NCI-H146 treated with DMSO at 0.1 percent for 48 hours (cell line): Measurements from ENCODE around the gene LRFN3.
"Not testable (repeated sequence)": the region's sequence is repeated elsewhere in the genome, so short reads cannot be mapped to it uniquely, and the experiment has no call there.

Source experiments
- DNase-seq: peaks from one replicate; lab custom pipeline; 2025; ENCODE audit not compliant: unreplicated experiment; lab: John Stamatoyannopoulos, UW

The LRFN3 gene

DNA sequence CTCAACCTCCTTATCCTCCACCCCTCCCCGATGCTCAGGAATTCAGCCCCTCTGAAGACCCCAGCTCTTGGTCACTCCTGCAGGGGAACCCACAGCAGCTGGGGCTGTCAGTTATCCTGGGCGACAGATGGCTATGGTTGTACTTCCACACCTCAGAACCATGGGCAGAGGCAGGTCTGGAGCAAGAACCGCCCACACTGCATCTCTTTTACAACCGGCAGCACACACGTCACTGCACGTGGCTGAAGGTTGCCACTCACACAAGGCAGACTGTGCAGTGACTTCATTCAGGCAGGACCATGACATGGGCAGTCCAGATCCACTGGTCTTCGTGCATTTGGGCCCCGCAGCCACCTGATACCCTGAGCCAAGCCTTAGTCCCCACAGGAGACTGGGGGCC is 37.3 kb downstream of the LRFN3 start:
- DNase-seq, result no peak

DNA sequence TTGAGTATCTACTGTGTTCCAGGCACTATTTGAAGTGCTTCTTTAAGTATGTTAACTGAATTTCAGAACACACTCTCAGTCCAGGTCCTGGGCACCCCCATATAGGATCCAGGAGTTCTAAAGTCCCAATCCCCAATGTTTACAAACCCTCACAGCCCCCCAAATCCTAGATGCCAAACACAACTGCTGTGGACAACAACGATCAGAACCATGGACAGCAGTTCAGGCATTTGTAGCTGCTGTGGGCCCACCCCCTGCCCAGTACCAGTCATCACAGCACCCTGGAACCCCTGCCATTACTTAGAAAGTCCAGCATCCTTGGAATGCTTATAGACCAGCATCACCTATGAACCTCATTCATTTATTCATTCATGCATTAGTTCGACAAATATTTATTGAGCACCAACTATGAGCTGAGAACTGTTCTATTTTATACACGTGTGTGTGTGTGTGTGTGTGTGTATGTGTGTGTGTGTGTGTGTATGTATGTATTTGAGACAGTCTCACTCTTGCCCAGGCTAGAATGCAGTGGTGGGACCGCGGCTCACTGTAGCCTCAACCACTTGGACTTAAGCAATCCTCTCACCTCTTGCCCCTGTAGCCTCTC is 39.5 kb downstream of the LRFN3 start:
- DNase-seq, result no peak

DNA sequence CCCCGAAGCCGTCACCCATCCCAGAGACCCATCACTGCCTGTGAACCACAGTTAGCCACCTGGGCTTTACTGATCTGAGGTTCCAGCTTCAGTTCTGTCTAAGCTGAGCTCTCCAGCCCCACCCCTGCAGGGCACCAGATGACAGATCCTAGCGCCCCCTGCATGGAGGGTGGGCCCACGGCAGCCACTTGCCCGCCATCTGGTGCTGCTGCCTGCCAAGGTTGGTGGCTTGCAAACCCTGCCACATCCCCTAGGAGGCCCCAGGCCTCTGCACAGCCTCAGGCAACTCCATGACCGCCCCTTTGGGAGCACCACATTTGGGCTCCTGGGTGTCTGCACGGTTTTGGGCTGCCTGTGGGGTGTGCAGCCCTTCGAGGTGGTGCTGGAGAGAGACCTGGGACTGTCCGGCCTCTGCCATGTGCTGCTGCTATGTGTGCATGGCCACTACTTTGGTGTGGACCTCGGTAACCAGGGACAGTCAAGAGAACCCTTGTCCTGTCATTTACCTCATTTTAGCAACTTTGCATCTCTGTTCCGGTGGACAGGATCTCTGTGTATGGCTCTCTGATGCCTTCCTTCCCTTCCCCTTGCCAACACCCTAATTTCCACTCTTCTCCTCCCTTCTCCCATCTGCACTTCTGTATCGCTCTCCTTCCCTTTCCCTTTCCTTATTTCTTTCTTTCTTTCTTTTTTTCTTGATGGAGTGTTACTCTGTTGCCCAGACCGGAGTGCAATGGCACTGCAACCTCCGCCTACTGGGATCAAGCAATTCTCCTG is 41.5 kb downstream of the LRFN3 start:
- no peak for DNase-seq

DNA sequence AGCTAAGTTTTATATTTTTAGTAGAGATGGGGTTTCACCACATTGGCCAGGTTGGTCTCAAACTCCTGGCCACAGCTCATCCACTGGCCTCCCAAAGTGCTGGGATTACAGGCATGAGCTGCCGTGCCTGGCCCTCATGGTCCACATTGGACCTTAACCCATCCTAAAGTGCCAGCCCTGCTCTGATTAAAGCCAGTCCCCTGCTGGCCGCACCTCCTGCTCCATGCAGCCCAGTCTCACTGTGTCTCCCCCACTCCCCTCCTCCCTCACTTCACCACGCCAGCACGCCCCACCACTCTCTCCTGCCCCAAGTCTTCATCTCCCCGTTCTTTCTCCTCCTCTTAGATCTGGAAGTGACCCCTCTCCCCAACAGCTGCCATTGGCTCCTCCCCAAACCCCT is 42.1 kb downstream of the LRFN3 start:
- no peak for DNase-seq

DNA sequence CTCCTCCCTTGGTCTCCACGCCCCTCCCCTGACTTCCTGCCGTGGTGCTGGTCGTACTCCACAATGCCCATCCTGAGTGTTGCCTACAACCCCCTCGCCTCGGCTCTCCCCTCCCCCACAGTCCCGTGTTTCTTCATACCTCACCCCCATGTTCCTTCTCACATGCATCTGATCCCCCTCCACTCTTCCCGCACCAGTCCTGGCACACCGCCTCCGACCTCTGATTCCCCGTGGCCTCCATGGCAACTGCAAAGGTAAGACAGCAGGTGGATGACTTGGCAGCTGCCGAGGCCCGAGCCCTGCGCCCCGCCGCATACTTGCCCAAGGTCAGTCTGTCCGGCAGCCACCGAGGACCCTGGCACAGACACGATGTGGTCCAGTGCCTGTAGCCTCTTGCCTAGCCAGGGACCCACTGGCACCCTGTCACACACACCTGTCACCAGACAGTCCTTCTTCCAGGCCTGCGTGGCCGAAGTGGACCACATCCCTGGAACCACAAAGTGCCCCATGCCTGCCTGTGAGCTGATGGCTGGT is 42.7 kb downstream of the LRFN3 start:
- DNase-seq, result no peak

DNA sequence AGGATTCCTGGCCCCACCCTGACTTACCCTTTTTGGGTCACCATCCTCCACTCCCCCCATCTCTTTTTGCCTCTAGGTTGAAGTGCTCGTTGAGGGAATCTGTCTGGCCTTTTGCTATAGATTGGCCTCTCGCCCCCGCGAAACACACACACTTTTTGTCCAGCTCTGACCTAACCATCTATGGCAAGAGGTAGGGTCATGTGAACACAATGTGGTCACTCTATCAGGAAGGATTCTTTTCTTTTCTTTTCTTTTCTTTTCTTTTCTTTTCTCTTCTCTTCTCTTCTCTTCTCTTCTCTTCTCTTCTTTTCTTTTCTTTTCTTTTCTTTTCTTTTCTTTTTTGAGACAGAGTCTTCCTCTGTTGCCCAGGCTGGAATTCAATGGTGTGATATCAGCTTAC is 44.8 kb downstream of the LRFN3 start:
- not testable (repeated sequence) for DNase-seq

DNA sequence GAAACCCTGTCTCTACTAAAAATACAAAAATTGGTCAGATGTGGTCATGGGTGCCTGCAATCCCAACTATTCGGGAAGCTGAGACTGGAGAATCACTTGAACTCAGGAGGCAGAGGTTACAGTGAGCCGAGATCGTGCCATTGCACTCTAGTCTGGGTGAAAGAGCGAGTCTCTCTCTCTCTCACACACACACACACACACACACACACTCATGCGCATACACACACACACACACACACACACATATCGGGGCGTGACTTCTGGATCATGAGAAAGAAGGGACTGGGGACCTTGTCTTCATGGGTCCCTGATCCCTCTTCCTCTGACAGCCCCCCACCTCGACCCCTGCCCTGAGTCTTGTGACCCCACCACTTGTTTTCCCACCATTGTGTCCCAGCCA is 47.0 kb downstream of the LRFN3 start:
- DNase-seq, result no peak

DNA sequence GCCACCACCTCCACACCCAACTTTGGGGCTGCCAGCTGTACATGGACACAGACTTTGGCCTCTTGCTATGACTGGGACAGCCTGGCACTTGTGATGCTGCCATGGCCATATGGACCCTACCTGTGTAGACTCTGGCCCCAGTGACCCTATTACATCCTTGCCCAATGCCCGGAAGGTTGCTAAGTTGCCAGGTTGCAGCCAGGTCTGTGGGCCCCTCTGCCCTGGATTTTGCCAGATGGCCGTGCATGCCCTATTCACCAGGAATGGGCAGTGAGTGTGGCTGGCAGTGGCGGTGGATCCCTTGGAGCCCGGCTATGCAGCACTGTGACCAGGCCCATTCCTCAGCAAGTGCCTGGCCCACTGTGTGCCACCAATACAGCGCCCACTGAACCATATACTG is 49.9 kb downstream of the LRFN3 start:
- no peak for DNase-seq

DNA sequence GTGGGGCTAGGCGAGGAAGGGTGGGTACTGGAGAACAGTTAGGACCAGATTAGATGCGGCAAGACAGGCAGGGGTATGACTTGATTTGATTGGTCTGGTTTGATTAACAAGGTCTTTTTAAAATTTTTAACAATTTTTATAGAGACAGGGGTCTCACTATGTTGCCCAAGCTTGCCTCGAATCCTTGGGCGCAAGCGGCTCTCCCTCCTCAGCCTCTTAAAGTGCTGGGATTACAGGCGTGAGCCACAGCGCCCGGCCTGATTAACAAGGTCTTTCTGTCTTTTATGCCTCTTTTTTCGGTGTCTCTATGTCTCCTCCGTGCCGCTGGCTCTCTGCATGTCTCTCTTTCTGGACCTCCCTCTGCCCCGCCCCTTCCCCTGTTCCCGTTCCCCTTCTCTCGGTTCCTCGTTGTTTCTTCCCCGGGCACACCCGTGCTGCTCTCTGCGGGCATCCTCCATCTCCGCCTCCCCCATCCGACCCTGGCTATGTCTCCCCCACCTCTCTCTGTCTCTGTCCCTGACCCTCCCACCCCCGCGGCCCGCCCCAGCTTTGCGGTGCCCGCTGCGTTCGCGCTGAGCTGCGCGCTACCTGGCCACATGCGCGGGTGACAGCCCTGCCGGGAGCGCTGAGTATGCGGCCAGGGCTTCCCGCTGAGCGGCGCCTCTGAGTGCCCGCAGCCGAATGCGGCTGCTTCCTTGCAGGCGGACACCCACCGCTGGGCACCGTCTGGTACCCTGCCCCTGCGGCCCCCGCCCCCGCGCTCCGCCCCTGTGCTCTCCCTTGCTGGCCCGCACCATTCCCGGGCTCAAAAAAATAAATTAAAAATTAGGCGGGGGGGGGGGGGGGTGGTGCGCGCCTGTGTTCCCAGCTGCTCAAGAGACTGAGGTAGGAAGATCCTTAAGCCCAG is 50.7 kb downstream of the LRFN3 start:
- DNase-seq, result peak; percentile 39

DNA sequence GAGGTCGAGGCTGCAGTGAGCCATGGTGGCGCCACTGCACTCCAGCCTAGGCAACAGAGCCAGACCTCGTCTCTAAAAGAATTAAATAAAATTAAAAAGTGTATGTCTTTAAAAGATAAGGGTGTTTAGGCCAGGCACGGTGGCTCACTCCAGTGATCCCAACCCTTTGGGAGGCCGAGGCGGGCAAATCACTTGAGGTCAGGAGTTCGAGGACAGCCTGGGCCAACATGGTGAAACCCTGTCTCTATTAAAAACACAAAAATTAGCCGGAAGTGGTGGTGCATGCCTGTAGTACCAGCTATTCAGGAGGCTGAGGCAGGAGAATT is 51.4 kb downstream of the LRFN3 start:
- DNase-seq, result no peak

DNA sequence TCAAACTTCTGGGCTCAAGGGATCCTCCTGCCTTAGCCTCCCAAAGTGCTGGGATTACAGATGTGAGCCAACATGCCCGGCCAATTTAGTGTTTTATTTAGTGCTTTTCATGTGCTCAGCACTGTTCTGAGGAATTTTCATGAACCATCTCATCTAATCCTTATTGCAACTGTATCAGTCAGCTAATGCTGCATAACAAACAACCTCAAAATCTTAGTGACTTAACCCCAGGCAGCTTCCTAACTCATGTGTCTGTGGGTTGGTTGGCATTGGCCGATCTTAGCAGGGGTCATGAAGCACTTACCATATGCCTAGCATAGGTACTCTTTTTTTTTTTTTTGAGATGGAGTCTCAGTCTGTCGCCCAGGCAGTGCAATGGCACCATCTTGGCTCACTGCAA is 52.6 kb downstream of the LRFN3 start:
- DNase-seq, result no peak

DNA sequence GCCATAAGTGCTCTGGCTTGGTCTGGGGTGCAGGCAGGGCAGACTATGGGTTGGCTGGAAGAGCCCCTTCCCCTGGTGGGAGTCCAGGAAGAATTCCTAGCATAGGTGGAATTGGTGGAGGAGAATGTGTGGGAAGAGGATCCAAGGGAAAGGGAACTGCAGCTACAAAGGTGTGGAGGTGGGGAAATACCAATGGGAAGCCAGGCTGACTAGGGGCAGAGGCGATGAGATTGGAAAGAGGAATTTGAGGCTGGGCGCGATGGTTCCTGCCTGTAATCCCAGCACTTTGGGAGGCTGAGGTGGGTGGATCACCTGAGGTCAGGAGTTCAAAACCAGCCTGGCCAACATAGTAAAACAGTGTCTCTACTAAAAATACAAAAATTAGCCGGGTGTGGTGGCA is 54.0 kb downstream of the LRFN3 start:
- DNase-seq, result no peak

DNA sequence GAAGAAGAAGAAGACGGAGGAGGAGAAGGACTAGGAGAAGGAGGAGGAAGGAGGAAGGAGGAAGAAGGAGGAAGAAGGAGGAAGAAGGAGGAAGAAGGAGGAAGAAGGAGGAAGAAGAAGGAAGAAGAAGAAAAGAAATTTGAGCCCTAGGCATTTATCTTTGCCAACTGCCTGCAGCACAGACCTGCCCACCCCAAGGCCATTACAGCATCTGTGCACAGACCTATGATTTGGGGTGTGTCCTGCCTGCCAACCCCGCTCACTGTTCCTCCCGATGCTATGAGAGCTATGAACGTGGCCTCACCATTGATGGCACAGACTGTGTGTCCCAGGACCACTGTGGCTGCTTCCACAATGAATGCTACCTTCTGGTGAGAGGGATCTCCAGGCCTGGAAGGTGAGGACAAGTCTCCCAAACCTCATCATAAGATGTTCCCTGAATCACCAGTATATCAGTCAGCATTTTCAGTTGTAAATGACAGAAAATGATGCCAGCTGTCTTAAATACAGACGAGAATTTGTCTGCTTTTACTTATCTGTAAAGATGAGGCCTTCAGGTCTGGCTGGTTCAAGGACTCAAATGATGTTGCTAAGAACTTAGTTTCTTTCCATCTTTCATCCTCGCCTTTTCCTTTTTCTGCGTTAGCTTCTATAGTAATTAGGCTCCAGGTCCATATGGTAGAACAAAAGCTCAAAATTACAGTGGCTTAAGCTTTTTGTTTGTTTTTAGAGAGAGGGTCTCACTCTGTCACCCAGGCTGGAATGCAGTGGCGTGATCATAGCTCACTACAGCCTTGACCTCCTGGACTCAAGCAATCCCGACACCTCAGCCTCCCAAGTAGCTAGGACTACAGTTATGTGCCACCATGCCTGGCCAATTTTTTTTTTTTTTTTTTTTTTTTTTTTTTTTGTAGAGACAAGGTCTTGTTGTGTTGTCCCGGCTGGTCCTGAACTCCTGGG is 54.9 kb downstream of the LRFN3 start:
- DNase-seq, result no peak

DNA sequence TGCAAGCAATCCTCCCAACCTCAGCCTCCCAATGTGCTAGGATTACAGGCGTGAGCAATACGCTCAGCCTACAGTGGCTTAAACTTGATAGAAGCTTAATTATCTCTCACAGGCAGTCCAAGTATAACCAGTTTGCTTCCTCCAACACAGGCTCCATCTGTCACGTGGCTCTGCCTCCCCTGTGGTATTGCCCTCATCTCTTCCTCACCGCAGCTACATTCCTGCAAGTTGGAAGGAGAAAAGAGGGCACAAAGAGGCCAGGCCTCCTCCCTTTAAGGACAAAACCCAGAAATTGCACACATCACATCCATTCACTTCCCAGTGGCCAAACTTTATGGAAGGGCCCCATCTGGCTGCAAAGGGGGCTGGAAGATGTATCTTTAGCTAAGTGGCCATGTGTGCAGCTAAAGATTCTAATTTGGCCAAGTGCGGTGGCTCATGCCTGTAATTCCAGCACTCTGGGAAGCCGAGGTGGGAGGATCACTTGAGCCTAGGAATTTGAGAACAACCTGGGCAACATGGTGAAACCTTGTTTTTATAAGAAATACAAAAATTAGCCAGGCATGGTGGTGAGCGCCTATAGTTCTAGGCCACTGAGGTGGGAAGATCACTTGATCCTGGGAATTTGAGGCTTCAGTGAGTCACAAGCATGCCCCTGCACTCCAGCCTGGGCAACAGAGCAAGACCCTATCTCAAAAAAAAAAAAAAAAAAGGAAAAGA is 55.7 kb downstream of the LRFN3 start:
- no peak for DNase-seq

DNA sequence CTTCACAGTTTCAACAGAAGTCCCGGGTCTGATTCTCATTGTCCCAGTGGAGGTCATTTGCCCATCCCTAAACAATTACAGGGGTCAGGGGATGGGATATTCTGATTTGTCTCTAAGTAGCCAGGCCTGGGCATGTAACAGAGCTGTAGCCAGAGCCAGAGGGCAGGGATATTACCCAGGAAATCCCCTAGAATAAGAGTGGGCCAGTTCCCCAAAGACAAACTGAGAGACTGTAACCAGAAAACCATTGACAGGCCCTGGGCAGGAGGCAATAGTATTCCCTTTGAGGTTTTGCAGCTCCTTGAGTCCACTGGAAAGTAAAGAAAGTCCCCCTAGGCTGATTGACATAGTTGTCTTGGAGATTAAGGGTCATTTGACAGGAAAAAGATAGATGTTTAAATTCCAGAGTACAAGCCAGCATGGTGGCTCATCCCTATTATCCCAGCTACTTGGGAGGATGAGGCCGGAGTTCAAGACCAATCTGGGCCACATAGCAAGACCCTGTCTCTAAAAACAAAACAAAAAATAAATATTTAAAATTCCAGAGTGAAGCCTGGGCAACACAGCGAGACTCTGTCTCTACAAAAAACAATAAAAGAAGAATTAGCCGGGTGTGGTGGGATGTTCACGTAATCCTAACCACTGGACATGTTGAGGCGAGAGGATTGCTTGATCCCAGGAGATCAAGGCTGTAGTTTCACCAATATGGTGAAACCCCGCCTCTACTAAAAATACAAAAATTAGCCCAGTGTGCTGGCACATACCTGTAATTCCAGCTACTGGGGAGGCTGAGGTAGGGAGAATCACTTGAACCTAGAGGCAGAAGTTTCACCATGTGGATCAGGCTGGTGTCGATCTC is 57.0 kb downstream of the LRFN3 start:
- no peak for DNase-seq

DNA sequence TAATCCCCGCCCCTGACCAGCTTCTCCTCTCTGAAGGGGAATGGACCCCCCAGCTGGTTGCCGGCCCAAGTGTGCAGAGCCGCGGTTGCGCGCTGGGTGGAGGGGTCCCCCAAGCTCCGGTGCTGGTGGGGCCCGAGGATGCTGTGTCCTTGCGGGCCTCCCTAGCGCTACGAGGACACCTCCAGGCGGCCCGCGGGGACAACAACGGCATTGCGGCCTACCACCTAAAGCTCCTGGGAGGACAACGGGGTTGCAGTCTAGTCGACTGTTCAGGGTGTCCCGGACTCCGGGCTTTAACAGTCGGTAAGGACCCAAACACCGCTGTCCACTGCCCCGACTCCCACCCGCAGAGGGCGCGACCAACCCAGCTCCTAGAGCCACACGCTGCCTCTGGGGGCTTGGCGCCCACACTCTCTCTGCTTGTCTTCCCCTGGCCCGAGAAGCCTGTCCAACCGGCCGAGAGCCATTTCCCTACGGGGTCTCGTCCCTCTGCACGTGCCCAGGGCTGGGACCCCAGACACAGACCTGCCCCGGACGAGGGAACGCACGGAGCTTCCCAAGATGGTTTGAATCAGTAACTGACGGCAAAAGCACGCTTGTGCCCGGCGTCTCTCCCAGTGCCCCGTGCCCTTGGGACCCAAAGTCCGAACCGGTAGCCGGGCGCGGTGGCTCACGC is 57.9 kb downstream of the LRFN3 start:
- no peak for DNase-seq
